A549 treated with AZD2906 at 1 μM for 4 hours (cell line): ENCODE measurements around the gene TGFBR3L. TPM values are rescaled to one million over a fixed set of nuclear protein-coding genes. Genes with fewer than 3 reads are reported as not detected.

ENCODE experiments used
- total RNA-seq: library from RNA; stranded (reverse); fragments of 200-300 nt; extraction: Qiagen RNA extraction; gene quantifications from 5 replicates; pipeline ENCODE4 v1.2.3, GENCODE V29; 2022

Gene TGFBR3L
- 0.63 to 2.0 TPM (median 1.7 TPM) in 5 replicates for total RNA-seq

DNA sequence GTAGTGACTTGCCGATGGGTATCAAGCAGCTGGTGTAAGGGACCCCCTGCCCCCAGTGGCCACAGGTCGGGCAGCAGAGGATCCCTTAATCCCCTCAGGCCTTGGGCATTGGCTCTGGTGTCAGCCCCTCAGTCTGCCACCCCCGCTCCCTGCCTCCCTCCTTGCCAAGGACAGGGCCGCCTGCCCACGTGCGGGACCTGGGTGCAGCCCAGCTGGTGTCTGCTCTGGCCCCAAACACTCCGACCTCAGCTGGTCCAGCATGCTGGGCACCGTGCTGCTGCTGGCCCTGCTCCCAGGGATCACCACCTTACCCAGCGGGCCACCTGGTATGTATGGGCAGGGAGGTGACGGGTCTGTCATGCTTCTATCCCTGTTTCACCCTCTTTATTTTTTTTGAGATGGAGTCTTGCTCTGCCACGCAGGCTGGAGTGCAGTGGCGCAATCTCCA, at the start of gene TGFBR3L:
Gene TGFBR3L, plus strand, starts transcription at position 233 of the 448 bp plus-strand sequence.

DNA sequence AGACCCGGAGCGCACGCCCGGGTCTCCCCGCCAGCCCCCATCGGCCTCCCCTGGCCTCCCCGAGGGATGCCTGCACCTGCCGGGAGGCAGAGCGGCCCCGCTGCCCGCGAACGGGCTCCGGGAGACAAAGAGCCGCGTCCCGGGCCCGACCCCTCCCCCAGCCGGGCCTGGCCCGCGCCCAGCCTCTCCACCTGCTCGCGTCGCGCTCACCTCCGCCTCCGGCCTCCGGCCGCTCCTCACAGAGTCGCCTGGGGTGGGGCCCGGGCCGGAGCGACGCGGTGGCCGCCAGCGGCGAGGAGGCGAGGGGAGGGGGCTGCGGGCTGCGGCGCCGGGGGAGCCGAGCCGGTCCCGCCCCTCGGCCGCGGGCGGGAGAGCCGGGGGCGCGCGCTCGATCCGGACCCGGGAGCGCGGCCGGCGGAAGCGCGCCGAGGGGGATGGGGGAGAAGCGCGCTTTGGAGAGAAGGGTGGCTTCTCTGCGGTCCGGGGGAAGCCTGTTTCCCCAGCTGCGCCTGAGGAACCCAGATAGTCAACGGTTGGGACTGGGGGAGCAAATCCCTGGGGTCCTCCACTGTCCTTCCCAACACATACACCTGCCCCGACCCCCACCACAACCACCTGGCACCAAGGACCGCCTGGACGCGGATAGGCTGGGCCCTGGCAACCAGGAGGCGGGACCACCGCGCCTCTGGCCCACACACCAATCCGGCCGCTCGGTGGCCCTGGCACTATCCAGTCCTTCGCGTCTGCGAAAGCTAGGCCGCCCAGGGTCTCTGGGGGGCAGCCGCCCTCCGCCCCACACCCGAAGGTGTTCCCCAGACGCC, 40.3 kb upstream of the TGFBR3L start, which contains the start of gene PRR36:
Gene PRR36, minus strand, starts transcription at position 315 of the 821 bp plus-strand sequence. CDS start 701 bp downstream, outside the sequence.

DNA sequence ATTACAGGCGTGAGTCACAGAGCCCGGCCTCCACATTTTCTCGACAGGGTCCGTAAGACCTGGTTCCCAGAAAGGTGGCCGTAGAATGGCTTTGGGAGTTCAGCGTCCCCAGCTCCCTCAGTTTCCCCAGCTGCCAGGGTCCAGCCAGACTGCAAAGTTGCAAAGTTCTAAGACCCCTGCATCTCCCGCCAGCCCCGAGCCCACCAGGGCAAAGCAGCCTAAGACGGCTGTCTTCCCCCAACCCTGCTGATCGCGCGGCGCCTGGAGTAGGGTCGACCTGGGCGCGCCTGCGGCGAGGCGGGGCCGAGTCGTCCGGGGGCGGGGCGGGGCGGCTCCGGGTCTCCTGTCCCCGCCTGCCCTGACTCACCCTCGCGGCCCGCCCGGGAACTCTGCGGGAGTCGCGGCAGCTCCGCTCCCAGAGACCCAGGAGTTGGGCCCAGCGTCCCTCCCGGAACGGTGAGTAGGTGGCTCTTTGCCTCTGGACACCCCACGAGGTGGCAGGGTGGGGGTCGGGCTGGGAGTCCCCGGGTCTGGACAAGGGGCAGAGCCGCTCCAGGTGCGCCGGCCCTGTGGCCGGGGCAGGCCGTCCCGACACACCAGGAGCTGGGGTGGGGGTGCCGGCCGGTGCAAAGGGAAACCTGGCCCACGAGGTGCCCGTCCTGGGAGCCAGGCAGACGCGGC, 26.3 kb upstream of the TGFBR3L start, which contains the start of gene LRRC8E:
Gene LRRC8E, plus strand, starts transcription at position 366 of the 681 bp plus-strand sequence. CDS start 7,094 bp downstream, outside the sequence.

DNA sequence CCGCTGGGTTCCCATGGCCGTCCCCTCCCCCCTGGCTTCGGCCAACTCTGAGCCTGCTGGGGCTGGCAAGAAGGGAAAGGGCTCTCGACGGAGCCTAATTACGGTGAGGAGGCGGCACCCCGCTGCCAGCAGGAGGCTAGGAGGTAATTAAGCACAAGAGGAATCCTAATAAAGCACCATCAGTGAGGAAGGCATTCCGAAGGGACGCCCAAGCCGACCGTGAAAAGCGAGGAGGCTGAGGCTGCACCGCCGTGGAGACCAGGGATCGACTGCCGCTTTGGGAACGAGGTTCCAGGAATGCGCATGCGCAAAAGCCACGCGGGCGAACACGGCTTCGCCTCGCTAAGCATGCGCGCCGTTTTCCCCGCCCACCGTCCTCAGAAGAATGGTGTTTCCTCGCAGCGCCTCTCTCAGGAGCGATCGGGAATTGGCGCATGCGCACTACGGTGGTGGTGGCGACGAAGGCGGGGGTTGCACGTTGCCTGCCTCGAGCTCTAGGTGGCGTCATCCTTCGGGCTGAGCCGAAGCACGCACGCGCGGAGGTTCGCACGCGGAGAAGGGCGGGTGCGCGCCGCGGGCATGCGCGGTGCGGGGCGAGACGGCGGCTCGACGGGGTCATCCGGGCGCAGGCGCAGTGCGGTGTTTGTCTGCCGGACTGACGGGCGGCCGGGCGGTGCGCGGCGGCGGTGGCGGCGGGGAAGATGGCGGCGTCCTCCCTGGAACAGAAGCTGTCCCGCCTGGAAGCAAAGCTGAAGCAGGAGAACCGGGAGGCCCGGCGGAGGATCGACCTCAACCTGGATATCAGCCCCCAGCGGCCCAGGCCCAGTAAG, 11.2 kb upstream of the TGFBR3L start, which contains the start of gene MAP2K7:
Gene MAP2K7, plus strand, starts transcription at position 634 of the 830 bp plus-strand sequence. Its CDS starts 68 bp downstream, at position 702.

DNA sequence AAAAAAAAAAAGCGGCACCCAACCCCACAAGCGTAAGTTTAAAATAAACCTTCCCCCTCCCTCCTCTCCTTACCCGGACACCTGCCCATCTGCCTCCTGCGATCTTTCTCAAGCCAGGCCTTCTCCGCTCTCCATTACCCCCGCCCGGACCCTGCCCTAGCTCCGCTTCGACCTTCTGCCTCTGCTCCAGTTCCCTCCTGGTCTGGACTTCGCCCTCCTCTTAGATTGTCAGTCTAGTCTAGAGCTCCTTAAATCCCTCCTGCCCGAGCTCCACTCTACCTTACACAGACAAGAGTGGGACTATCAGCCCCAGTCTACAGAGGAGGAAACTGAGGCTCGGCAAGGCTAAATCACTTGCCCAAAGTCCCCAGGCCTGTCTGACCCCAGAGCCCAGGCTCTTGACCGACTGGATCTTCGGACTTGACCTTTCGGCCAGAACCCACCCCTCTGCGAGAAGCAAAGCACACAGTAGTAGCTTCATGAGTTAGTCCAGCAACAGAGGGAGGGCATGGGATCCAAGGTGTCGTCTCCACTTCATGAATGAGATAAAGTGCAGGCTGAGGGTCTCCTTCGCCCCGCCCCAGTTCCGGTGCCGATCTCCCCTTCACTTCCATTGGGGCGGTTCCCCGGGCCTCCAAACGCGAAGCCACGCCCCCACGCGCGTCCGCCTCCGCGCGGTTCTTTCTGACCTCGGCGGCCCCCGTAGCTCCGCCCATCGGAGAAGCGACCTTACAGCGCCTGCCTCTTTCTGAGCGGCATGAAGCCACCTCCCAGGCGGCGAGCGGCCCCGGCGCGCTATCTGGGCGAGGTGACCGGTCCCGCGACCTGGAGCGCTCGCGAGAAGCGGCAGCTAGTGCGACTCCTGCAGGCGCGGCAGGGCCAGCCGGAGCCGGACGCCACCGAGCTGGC, 5.2 kb downstream of the TGFBR3L start, which contains the start of gene SNAPC2:
Gene SNAPC2, plus strand, starts transcription at position 729 of the 909 bp plus-strand sequence. Its CDS starts 29 bp downstream, at position 758.

DNA sequence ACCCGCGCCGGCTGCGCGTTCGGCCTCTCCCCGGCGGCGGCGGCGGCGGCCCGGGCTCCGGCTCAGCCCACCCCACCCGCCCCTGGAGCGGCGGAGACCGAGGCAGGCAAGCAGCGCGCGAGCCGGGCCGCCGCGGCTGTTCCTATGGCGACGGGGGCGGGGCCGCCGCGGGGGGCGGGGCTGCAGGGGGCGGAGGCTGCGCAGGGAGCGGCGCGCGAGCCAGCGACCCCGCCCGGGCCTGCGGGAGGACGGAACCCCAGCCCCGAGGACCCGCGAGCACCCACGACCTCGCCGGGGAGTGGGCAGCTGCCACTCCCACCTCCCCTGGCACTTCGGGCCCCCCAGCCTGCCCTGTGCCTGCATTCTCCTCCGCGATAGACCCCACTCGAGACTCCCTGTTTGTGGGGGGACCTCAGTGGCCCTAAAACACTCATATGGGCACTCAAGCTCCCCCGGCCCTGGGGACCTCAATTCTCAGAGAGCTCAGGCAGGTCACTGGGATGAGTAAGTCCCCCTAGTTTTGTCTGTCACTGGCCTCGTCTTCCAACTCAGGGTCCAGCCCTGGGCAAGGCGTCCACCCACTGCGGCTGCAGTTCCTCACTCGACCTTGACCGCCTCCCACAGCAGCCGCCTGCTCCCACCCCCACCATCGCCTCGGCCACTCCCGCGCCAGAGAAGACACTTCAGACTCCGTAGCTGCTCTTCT, 11.5 kb downstream of the TGFBR3L start, which contains the start of gene CTXN1:
Gene CTXN1, minus strand, starts transcription at position 115 of the 706 bp plus-strand sequence. CDS start 597 bp downstream, outside the sequence.

DNA sequence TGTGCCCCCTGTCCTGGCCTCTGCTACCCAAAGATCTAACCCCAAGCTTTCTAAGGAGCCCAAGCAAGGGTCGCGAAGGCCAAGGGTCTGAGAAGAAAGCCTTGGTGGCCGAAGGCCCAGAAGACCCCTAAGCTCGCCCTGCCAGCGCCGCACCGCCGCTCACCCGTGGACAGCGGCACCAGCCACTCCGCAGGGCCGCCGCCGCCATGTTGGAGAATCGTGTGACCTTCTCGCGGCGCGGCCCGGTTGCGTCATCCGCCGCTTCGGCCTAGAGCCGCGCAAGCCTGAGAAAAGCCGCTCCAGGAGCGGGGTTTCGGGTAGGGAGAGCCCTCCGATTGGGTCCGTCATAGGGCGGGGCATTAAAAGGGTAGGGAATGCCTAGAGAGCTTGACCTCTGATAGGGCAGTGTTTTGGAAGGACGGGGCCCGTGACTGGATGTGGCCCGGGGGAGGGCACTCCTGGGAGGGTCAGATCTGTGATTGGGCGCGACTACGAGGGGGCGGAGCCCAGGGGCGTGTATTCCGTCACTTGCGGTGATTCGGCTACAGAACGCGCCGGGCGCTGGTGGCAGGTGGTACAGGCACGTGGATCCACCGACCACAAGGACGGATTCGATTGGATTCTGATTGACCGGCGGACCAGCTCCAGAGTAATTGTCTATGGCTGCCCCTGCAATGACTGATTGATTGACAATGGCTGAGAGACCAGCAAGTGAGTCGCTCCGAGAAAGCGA, 29.0 kb downstream of the TGFBR3L start, which contains the start of gene TIMM44:
Gene TIMM44, minus strand, starts transcription at position 223 of the 733 bp plus-strand sequence. Its CDS starts 15 bp downstream, at position 208.

Other genes starting within 250 kb of the TGFBR3L start
- gene RETN, start 245.8 kb upstream of the TGFBR3L start, total RNA-seq: not detected in 5 replicates
- not detected in 5 replicates for gene MCEMP1, start 237.7 kb upstream of the TGFBR3L start, total RNA-seq
- gene TRAPPC5, start 234.0 kb upstream of the TGFBR3L start, total RNA-seq: 38.4 to 108 TPM (median 106 TPM) in 5 replicates
- gene FCER2, start 212.7 kb upstream of the TGFBR3L start, total RNA-seq: not detected in 5 replicates
- not detected in 5 replicates for gene CLEC4G, start 182.7 kb upstream of the TGFBR3L start, total RNA-seq
- gene CD209, start 167.3 kb upstream of the TGFBR3L start, total RNA-seq: not detected in 5 replicates
- gene CLEC4M, start 151.6 kb upstream of the TGFBR3L start, total RNA-seq: not detected in 5 replicates
- gene EVI5L, start 84.6 kb upstream of the TGFBR3L start, total RNA-seq: 1.3 to 1.9 TPM (median 1.5 TPM) in 5 replicates
- gene PRR36, start 40.4 kb upstream of the TGFBR3L start, total RNA-seq: 0.28 to 0.51 TPM (median 0.39 TPM) in 5 replicates
- 5.1 to 6.0 TPM (median 5.5 TPM) in 5 replicates for gene LRRC8E, start 26.3 kb upstream of the TGFBR3L start, total RNA-seq
- gene MAP2K7, start 11.0 kb upstream of the TGFBR3L start, total RNA-seq: 11.3 to 15.6 TPM (median 13.9 TPM) in 5 replicates
- 20.6 to 32.3 TPM (median 29.6 TPM) in 5 replicates for gene SNAPC2, start 5.5 kb downstream of the TGFBR3L start, total RNA-seq
- gene CTXN1, start 11.3 kb downstream of the TGFBR3L start, total RNA-seq: 8.2 to 23.4 TPM (median 22.0 TPM) in 5 replicates
- gene TIMM44, start 28.8 kb downstream of the TGFBR3L start, total RNA-seq: 26.1 to 31.2 TPM (median 27.4 TPM) in 5 replicates
- gene ELAVL1, start 90.8 kb downstream of the TGFBR3L start, total RNA-seq: 60.3 to 70.8 TPM (median 65.5 TPM) in 5 replicates
- gene CCL25, start 137.9 kb downstream of the TGFBR3L start, total RNA-seq: not detected in 5 replicates
- gene FBN3, start 234.8 kb downstream of the TGFBR3L start, total RNA-seq: not detected in 5 replicates